OCI-LY1 (cell line): ENCODE results near the gene SSX5.
"Not testable (repeated sequence)": the region's sequence is repeated elsewhere in the genome, so short reads cannot be mapped to it uniquely, and the experiment has no call there.

Source experiments
- EZH2 ChIP-seq: fragments of 200-600 bp; sonication (generic), shearing (Covaris generic); IDR thresholded peaks from 2 replicates; pipeline ENCODE4 v1.8.0; 2017; ENCODE audit warnings: borderline replicate concordance, mixed run types, mild to moderate bottlenecking, antibody characterized with exemption, low read length, moderate library complexity, mixed read lengths
- TF ChIP-seq, protein P1 (sequence below): fragments of 200-600 bp; sonication (generic), shearing (Covaris generic); IDR thresholded peaks from 2 replicates; pipeline ENCODE4 v1.5.1; 2017; ENCODE audit warnings: mild to moderate bottlenecking, antibody characterized with exemption, low read length, moderate library complexity, mixed read lengths

DNA sequence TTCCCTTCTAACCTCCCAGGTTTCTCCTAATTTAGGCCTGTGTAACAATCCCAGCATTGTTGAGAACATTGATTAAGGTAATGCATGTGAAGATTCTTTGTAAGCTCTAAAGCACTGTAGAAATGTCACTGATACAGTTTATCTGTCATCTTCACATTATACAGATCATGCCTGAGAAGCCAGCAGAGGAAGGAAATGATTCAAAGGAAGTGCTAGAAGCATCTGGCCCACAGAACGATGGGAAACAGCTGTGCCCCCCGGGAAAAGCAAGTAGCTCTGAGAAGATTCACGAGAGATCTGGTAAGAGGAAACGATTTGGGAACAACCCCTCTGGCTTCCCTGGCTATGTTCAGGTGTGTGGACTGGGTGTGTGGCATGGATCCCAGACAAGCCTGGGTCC lies 17.7 kb upstream of the SSX5 start:
- TF ChIP-seq, protein P1, sequence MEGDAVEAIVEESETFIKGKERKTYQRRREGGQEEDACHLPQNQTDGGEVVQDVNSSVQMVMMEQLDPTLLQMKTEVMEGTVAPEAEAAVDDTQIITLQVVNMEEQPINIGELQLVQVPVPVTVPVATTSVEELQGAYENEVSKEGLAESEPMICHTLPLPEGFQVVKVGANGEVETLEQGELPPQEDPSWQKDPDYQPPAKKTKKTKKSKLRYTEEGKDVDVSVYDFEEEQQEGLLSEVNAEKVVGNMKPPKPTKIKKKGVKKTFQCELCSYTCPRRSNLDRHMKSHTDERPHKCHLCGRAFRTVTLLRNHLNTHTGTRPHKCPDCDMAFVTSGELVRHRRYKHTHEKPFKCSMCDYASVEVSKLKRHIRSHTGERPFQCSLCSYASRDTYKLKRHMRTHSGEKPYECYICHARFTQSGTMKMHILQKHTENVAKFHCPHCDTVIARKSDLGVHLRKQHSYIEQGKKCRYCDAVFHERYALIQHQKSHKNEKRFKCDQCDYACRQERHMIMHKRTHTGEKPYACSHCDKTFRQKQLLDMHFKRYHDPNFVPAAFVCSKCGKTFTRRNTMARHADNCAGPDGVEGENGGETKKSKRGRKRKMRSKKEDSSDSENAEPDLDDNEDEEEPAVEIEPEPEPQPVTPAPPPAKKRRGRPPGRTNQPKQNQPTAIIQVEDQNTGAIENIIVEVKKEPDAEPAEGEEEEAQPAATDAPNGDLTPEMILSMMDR, result not testable (repeated sequence)
- TF ChIP-seq EZH2, result not testable (repeated sequence)
